Non-pigmented ciliary epithelial cell (primary cell): ENCODE results near the gene FAM210A.
"Not testable (repeated sequence)": the region's sequence is repeated elsewhere in the genome, so short reads cannot be mapped to it uniquely, and the experiment has no call there.

ENCODE experiments used
- DNase-seq: peaks from one replicate; pipeline ENCODE4 v3.0.0-alpha.2; 2010; ENCODE audit warnings: low read depth

The FAM210A gene

GRCh38 chr18:13700153-13700552 is 26.2 kb downstream of the FAM210A start:
- no peak for DNase-seq

GRCh38 chr18:13696961-13697360 is 29.4 kb downstream of the FAM210A start:
- no peak for DNase-seq

GRCh38 chr18:13695337-13695736 is 31.0 kb downstream of the FAM210A start:
- not testable (repeated sequence) for DNase-seq

- DNase-seq, result not testable (repeated sequence)
These were observed 36.3 kb downstream of the FAM210A start for GRCh38 chr18:13690060-13690459.

GRCh38 chr18:13688191-13689136 is 37.9 kb downstream of the FAM210A start:
- no peak for DNase-seq

- no peak for DNase-seq
These were observed 41.8 kb downstream of the FAM210A start for GRCh38 chr18:13684546-13684945.

- no peak for DNase-seq
These were observed 44.7 kb downstream of the FAM210A start for GRCh38 chr18:13681701-13682100.

- DNase-seq, result no peak
These were observed 45.7 kb downstream of the FAM210A start for GRCh38 chr18:13680612-13681011.

- DNase-seq, result not testable (repeated sequence)
These were observed 49.0 kb downstream of the FAM210A start for GRCh38 chr18:13677350-13677749.

- DNase-seq, result no peak
These were observed 49.9 kb downstream of the FAM210A start for GRCh38 chr18:13676471-13676870.

- DNase-seq, result no peak
These were observed 53.7 kb downstream of the FAM210A start for GRCh38 chr18:13672657-13673056.

GRCh38 chr18:13661779-13662256 is 64.5 kb downstream of the FAM210A start:
- DNase-seq, result no peak

GRCh38 chr18:13661051-13661778 is 65.1 kb downstream of the FAM210A start:
- DNase-seq, result no peak

GRCh38 chr18:13660510-13660909 is 65.8 kb downstream of the FAM210A start:
- DNase-seq, result no peak

- DNase-seq, result no peak
These were observed 67.7 kb downstream of the FAM210A start for GRCh38 chr18:13658436-13659204.

- no peak for DNase-seq
These were observed 68.4 kb downstream of the FAM210A start for GRCh38 chr18:13657974-13658373.

GRCh38 chr18:13653746-13654433 is 72.5 kb downstream of the FAM210A start:
- no peak for DNase-seq

- DNase-seq, result no peak
These were observed 76.7 kb downstream of the FAM210A start for GRCh38 chr18:13649397-13650390.

- no peak for DNase-seq
These were observed 78.6 kb downstream of the FAM210A start for GRCh38 chr18:13647761-13648160.

- no peak for DNase-seq
These were observed 79.7 kb downstream of the FAM210A start for GRCh38 chr18:13646633-13647032.
